Stimulated activated naive CD4-positive, alpha-beta T cell (primary cell): Measurements from ENCODE around the gene SKOR1.

Experiments
- DNase-seq, 6 experiments: peaks; one replicate each; lab custom pipeline; 2025; lab: John Stamatoyannopoulos, UW

Gene SKOR1

GRCh38 chr15:67832031-67832551 is 6.8 kb downstream of the SKOR1 start:
- no peak for DNase-seq

- DNase-seq, result no peak
These were observed 7.8 kb downstream of the SKOR1 start for GRCh38 chr15:67832897-67833709.

DNA sequence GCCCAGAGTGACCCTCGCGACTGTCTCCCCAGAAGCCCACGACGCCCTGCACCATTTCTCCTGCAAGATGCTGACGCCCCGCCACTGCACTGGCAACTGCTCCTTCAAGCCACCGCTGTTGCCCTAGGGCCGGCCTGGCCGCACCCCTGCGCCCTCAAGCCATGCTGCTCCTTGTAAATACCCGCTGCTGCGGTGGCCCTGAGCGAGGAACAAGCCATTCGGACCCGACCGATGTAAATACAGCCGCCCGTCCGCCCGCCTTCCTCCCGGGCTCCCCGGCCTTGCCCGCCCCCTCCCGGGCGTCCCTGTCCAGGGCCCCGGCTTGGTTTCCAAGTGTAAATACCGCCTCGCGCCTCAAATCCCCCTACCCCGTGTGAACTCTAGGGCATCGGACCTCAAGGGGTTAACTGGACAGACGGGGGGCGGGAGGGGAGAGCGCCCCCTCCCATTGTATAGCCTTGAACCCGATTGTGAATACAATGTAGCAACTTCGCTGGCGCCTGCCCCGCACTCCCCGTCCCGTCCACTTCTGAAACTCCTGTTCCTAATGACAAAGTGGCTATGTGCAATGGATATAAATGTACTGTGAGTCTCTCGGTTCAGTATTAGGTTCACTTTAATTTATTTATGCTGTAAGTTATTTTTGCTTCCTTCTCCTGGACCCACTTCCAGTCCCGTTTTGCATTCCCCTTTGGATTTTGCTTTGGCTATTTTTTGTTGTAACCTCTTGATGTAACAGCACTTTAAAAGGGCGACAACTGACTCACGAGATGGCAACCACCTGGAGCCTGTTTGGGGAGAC is 8.6 kb downstream of the SKOR1 start:
- DNase-seq, result peak in 3 of 6 experiments; percentile 13 to 39 (median 30)

- peak in 1 of 6 experiments; percentile 50 for DNase-seq
These were observed 9.4 kb downstream of the SKOR1 start for GRCh38 chr15:67834581-67835296.

- DNase-seq, result peak in 2 of 6 experiments; percentile 35 to 38
These were observed 10.2 kb downstream of the SKOR1 start for GRCh38 chr15:67835297-67836133.

DNA sequence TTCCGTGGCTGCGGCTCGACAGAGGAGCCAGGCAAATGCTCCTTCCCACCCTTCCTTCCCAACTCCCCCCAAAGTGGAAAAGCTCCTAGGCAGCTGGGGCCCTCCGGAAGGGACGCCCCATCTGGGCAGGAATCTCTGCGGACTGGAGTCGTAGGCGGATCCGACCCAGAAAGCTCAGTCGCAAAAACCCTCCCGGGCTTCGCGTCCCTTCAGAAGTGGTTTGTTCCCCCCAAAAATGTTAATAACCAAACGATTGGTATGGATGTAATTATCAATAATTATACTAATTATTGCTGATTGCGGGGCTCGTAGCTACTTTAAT is 10.8 kb downstream of the SKOR1 start:
- DNase-seq, result peak in 1 of 6 experiments; percentile 47

DNA sequence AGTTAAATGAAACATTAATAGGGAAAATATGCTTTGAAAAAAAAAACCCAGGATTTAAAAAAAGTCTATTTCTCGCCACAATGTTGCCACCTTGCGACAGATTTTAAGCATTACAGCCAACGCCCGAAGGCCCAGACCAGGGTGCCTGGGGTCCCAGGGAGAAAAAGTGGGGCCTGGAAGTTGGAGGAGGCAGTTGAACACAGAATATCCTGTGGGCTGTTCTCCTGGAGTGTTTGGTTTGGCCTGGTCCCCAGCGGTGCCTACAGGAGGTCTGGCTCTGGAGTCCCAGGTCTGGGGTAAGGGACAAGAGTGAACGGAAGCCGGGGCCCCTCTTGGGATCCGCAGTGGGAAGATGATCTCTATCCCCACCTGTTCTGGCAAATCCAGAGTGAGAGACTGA is 11.2 kb downstream of the SKOR1 start:
- DNase-seq, result peak in 4 of 6 experiments; percentile 26 to 62 (median 40)

DNA sequence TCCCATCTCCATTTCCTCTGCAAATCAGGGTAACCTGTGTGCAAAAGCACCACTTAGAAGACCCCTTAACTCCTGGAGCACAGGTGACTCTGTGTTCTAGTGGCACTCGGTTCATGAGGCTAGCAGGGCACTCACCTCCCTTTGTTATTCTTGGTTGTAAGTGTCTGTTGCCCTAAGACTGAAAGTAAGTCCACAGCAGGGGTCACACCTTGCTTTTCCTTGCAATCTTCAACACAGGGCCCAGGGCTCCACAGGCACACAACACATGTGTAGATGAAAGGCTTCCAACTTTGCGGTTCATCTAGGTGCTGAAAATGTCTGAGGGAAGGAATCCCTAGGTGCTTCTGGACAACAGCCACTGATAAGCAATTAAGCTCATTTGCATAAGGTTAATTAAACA is 11.6 kb downstream of the SKOR1 start:
- no peak for DNase-seq

DNA sequence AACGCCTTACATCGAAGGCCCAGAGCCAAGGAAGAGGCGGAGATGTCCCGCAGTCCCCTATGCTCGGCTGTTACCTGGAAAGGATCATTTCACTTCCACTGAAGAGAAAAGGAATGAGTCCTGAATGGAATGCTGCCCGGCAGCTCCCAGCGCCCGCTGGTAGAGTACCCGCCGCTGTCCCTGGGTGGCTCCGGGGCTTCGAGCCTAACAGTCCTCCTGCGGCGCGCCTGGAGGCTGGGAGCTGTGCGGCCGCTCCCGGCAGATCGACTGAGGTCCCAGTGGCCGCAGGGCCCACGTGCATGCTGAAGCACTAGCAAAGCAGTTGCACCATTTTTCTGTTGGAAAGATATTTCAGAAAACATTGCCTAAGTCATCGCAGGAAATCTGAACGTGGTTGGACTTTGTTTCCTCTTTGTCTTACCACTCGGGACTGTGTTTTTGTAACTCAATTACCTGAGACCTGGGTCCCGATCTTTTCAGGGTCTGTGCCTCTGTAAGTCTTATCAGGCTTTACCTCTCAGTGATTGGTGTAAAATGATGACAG is 13.6 kb downstream of the SKOR1 start:
- DNase-seq, result peak in 2 of 6 experiments; percentile 23 to 49

GRCh38 chr15:67839499-67839928 is 14.2 kb downstream of the SKOR1 start:
- DNase-seq, result peak in 5 of 6 experiments; percentile 24 to 91 (median 41)

- DNase-seq, result peak; percentile 89 to 99 (median 94)
These were observed 14.8 kb downstream of the SKOR1 start, which contains the start of gene RNU6-1 for GRCh38 chr15:67839929-67840748. TSS of gene RNU6-1 (minus strand) at chr15:67840045.

GRCh38 chr15:67840749-67841512 is 15.6 kb downstream of the SKOR1 start:
- DNase-seq, result peak in 1 of 6 experiments; percentile 21

DNA sequence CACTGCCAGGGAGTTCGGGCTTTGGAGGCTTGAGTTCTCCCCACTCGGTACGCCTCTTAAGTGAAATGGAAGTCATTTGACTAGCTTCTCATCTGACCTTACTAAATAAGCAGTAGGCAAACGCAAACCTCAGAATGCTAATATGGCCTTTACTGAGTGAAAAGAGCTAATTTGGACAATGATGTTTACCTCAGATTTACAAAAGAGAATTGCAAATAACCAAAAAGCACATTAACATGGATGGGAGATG is 16.1 kb downstream of the SKOR1 start:
- DNase-seq, result no peak

DNA sequence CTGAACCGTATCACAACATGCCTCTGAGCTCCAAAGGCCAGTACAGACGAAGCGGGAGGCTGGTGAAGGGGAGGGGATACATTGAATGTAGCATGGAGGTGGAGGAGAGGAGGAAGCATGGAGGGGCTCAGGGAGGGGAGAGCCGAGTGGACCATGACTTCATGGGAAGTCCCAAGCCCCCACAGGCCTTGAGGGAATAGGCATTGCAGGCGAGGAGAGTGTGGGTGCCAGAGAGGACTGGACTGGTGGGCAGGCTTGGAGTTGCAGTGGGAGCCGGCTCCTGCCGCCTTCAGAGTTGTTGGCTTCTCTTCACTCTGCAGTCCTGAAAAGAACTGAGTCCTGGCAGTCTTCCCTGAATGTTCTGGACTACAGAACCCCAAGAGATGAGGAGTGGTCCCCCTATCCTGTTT is 17.8 kb downstream of the SKOR1 start:
- no peak for DNase-seq

DNA sequence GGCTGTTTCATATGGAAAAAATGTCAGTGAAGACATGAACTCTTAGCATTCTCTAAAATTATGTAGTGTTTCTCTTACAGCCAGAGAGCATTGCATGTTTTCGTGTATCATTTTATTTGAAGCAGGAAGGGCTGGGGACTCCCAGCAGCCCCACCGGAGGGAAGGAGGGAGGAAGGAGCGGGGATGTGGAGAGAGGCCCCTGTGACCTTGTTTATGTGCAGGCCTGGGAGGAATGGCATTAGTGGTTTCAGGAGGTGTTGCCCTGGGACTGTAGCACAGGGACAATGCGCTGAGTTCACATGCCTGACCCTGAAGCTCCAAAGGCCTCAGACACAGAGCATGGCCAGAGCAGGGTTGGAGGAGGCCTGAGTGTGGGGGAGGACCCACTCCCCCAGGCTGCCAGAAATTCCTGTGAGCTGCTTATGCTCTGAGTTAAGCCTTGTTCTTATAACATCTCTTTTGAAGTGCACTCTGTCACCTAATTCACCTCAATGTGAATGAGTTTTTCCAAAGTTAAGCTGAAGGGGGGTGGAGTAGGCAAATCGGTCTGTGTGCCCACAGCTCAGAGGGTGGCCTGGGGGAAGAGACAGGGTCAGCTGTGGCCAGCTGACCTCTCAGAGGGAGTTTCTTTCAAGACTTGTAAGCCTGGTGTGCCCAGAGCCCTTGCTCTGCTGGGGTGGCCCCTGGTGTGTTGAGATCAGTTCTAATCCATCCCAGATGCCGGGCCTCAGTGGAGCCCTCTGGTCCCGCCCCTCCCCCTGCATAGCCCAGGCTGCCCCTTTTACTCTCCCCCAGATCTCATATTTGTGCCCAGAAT is 18.5 kb downstream of the SKOR1 start:
- no peak for DNase-seq

- DNase-seq, result no peak
These were observed 20.7 kb downstream of the SKOR1 start for GRCh38 chr15:67845974-67846373.

DNA sequence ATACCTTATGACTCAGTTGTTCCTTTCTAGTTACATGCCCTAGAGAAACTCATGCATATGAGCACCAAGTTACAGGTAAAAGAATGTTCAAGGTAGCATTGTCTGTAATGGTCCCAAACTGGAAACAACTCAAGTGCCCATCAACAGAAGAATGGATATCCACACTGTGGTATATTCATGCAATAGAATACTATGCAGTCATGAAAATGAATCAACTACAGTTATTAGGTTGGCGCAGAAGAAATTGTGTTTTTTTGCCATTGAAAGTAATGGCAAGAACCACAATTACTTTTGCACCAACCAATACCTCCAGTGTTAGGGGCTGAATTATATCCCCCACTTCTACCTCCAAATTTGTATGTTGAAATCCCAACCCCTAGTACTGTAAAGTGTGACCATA is 24.2 kb downstream of the SKOR1 start:
- no peak for DNase-seq

DNA sequence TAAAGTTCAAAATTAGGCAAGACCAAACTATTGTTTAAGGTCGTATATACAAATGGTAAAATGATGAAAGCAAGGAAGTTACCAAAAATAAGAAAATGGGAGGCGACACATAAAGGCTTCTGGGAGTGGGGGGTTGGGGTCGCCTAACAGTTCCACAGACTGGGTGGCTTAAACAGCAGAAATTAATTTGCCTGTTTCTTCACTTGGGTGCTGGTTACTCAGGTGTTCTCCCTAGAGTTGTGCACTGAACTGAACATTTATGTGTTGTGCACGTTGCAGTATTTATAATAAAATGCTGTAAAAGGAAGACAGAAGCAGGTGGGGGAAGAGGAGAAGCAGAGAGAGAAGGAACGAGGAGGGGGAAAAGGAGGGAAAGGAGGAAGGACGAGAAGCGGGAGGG is 25.0 kb downstream of the SKOR1 start:
- DNase-seq, result no peak
